Hindlimb muscle (tissue), 1 donor: ENCODE results near the gene POFUT2. TPM values are rescaled to one million over a fixed set of nuclear protein-coding genes. Genes with fewer than 3 reads are reported as not detected.

Source experiments
- DNase-seq: peaks from one replicate; pipeline ENCODE4 v3.0.0-alpha.2; 2013
- polyA plus RNA-seq: library from polyadenylated mRNA; unstranded; fragments of 120-200 nt; gene quantifications from one replicate; pipeline ENCODE4 v1.2.1, GENCODE V29; 2013; ENCODE audit not compliant: insufficient read length

Gene POFUT2, protein sequence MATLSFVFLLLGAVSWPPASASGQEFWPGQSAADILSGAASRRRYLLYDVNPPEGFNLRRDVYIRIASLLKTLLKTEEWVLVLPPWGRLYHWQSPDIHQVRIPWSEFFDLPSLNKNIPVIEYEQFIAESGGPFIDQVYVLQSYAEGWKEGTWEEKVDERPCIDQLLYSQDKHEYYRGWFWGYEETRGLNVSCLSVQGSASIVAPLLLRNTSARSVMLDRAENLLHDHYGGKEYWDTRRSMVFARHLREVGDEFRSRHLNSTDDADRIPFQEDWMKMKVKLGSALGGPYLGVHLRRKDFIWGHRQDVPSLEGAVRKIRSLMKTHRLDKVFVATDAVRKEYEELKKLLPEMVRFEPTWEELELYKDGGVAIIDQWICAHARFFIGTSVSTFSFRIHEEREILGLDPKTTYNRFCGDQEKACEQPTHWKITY
- polyA plus RNA-seq = 36.5 TPM

DNA sequence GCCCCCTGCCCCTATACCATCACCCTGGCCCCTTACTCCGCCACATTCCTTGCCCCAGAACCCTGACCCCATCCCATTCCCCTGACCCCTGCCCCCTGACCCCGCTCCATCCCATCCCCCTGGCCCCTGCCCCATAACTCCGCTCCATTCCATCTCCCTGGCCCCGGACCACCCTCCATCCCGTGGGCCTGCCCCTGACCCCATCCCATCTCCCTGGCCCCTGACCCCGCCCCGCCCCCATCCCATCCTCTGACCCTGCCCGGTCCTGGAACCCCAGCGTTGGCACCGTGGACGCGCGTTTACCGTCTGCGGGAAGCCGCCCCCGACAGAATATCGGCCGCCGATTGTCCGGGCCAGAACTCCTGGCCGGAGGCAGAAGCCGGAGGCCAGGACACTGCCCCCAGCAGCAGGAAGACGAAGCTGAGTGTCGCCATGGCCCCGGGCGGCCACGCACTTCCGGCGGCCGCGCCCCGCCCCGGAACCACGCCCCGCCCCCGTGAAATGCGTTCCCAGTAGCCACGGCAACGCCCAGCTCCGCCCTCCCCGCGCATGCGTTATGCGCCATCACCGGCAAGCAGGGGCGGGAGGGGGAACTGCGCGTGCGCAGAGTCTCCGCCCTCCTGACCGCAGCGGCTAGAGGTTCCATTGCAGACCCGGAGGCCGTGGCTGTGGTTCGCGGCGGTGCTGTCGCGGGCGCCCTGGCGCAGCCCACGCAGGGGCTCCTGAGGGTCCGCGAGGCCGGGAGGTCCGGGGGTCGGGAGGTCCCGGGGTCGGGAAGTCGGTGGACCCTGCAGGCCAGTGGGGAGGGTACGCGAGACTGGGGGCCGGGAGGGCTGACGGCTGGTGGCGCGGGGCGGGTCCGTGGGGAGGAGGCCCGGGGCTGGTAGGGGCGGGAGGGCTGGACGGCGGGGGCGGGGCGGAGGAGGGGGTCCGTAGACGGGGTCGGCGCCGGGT lies at the start of gene POFUT2:
TSS of gene POFUT2 (minus strand) at position 458 of the 954 bp plus-strand sequence. CDS start at position 434, 24 bp downstream.
- DNase-seq = peak; percentile 98

DNA sequence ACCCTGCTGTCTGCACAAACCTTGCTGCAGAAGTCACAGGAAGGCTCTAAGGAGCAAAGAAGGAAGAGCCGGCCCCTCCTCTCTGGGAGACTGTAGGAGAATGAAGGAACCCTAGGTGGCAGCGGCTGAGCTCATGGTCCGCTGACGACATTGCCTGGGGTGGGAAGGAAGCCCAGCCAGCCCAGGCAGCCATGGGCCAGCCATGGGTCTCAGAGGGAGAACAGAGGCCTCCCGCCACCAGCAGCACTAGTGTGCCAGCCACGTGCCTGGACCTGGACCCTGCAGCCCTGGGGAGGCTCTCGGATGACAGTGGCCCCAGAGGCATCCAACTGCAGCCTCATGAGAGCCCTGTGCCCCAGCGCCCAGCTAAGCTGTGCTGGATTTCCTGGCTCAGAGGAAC lies 49.2 kb upstream of the POFUT2 start:
- no peak for DNase-seq

DNA sequence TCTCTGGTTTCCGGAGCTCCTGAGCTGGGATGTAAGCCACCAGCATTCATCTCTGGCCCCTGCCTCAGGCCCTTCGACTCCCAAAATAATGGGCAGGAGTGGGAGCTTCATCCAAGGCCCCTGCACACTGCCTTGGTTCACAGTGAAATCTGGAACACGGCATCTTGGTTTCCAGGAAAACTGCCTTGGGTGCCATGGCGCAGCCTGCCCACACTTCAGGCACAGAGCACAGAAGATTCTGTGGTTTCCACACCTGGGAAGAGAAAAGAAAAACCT lies 48.8 kb upstream of the POFUT2 start:
- DNase-seq = no peak

DNA sequence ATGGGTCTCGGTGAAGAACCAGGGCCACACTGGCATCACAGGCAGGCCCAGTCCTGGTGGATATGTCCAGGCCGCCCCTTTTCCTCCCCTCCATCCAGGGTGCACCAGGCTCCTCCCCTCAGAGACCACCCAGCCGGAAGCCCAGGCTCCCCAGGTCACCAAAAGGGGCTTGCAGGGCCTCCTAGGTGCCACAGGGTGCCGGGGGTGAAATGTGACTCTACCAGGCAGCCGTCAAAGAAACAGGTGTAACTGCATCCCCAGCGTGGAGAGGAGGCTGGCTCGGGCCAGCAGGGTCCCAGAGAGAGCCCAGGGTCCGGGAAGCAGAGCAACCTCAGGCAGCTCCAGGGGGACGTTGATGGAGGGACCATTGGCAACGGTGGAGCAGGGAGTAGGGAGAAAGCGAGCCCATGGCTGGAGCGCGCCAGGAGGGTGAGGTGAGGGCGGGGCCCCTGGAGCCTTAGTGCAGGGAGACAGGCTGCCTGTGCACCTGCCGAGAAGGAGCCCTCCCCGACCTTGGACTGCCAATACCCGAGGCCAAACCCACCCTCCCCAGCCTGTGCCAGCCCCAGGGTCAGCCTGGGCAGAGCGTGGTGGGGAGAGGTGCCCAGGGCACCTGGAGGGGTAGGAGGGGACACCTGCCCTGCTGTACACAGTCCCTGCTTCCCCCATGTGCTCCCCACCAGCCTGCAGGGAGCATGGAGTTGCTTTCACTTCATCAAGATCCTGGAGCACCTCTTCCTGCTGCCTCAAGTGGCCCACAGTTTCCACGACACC lies 48.3 kb upstream of the POFUT2 start:
- DNase-seq = no peak

DNA sequence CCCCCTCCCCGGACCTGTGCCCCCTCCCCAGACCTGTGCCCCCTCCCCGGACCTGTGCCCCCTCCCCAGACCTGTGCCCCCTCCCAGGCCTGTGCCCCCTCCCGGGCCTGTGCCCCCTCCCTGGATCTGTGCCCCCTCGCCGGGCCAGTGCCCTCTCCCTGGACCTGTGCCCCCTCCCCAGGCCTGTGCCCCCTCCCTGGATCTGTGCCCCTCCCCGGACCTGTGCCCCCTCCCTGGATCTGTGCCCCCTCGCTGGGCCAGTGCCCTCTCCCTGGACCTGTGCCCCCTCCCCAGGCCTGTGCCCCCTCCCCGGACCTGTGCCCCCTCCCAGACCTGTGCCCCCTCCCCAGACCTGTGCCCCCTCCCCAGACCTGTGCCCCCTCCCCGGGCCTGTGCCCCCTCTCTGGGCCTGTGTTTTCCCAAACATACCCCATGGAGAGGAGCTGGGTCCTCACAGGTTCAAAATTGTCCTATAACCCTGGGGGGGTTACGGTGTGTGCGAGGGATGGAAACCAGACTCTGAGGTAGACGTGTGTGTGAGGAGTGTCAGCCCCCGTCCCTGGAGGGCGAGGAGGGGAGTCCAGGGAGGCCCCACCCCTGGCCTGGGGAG lies 47.6 kb upstream of the POFUT2 start:
- no peak for DNase-seq

DNA sequence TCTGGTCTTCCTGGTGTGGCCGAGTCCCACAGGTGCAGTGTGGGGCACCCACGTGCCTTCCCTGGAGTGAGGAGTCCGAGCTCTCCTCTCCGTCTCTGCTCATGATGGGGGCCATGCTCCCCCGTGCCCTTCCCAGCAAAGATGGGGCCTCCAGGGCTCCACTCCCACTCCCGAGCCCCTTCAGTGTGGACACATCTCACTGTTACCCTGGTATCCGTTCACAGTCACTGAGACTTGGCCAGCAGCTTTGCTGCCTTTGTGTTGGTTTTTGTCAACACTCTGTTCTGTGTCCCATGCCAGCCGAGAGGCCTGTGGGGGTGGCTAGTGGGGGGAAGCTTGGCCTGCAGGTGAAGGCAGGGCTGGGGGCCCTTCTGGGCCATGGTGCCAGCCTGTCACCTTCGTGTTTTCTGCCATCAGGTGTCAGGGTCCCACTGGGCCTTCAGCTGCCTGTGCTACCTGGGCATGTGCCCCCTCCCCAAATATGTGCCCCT lies 46.9 kb upstream of the POFUT2 start:
- DNase-seq = no peak

DNA sequence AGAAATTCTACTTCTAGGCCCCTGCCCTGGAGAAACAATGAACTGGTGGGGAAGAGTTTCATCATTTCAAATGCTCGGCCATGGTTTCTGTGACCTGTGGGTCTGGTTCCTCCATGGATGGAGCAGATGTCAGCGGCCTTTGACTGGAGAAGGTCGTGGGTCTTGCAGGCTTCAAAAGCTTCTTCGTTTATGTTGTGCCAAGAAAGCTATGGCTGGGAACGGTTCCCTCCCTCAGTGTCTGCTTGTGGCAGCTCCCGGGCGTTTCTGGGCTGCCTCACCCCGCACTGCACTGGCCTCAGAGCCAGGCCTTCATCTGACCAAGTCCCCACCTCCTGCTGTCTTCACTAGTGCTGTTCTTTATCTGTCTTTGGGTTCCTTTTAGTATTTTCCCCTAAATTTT lies 46.4 kb upstream of the POFUT2 start:
- no peak for DNase-seq

DNA sequence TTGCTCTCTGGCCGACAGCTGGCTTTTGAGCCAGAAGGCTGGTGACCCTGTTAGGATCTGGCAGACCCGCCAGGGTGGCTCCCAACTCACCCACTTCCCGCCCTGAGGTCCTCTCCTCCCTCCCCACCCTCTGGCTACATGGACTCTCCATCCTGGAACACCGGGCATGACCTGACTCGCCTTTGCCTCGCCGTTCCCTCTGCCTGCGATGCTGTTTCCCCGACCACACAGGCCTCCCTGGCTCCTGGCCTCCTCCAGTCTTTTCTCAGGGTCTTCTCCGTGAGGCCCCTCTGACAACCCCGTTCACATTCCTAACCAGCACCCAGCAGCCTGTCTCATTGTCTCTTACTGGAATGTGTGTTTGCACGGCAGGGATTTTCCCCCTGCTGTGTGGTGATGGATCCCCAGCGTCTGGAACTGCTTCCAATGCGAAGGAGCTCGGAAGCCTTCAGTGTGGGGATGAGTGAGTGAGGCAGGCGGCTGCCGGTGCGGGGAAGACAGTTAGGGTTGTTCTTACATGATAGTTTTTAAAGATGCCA lies 46.0 kb upstream of the POFUT2 start:
- no peak for DNase-seq

DNA sequence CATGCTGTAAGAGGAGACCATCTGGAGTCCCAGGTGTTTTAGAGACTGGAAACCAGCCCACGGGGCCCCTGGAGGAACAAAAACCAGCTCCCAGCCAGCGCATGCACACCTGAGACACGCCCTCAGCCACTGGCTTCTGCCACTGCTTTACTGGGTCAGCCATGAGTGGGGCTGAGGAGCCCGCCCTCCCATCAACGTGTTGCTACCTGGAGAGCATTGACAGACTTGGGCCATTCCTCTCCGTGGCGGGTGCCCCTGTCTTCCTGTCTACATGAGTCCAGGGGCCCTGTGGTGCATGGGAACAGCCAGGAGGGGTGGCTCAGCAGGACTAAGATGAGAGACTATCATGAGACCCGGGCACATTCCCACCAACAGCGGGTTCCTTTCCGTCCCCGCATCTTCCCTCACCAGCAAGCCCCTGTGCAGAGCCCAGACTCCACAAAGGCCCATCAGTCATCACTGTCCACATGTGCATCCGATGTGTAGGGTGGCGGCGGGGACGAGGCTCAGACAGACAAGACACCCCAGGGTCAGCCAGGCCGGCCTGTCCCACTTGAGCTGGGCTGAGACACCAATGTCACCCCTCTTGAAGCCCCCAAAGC lies 45.4 kb upstream of the POFUT2 start:
- no peak for DNase-seq

DNA sequence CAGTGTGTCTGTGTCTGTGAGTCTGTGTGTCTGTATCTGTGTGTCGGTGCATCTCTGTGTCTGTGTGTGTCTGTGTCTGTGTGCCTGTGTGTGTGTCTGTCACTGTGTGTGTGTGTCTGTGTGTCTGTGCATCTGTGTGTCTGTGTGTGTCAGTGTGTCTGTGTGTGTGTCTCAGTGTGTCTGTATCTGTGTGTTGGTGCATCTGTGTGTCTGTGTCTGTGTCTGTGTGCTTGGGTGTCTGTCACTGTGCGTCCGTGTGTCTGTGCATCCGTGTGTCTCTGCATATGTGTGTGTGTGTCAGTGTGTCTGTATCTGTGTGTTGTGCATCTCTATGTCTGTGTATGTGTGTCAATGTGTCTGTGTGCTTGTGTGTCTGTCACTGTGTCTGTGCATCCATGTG lies 44.7 kb upstream of the POFUT2 start:
- no peak for DNase-seq

DNA sequence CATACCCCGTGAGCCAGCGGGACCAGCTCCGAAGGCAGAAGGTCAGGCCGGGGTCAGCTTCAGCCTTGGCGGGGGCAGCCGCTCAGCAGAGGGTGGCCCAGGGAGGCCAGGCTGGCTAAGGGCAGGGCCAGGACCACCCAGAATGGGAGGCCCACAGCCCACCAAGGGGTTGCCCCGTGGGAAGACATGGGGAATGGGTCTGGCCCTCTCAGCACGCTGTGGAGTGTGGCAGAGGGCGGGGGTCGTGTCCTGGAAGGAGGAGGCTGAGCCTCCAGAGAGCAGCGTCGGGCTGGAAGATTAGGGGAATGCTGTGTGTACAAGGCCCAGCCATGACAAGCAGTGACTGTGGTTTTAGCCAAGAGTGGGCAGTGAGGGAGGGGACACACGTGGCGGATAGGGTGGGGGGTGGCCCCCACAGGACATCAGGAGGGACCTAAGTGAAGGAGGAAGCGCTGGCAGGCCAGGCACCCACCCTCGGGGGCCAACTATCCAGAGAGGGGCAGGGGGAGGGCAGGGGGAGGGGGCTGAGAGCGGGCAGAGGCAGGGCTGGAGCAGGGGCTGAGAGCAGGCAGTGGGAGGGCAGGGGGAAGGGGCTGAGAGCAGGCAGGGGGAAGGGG lies 43.9 kb upstream of the POFUT2 start:
- DNase-seq = no peak

DNA sequence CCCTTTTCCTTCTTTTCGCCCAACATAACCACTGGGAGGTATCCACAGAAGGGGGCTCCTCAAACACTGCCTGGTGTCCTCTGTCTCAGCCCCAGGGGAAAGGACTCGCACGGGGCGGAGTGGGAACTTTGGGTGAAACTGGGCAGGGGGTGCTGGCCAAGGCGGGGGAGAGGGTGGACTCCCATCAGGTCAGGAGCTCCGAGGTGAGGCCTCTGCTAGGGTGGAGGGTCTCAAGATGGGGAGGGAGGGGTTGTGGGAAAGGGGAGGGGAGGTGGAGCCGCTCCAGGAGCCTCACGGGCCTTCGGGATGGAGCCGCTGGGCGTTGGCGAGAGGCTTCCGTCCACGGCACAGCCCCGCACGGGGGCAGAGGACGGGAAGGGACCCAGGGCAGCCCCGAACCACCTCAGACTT lies 43.2 kb upstream of the POFUT2 start:
- DNase-seq = no peak

DNA sequence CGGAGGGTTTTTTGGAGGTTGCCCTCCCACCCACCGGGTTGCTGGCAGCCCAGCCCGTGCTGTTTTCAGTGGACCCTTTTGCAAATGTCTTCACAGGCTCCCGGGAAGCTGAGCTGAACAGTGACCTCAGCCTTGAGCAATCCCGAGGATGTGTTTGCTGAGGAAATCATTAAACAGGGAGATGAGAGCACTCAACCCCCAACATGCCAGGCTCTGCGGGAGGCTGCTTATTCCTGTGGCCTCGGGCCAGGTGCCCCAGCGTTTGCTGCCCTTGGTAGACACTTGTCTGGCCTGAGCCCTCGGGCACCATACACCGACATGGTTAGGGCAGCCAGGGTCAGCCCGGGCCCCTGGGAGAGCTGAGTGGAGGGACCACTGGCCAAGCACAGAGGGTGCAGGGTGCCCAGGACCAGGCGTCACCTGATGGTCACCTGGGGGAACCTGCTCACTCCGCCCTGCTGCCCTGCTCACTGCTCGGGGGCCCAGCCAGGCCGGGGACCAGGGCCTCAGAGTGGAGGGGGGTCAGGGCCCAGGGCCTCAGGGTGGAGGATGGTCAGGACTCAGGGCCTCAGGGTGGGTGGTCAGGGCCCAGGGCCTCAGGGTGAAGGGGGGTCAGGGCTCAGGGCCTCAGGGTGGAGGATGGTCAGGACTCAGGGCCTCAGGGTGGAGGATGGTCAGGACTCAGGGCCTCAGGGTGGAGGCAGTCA lies 42.5 kb upstream of the POFUT2 start:
- DNase-seq = no peak

DNA sequence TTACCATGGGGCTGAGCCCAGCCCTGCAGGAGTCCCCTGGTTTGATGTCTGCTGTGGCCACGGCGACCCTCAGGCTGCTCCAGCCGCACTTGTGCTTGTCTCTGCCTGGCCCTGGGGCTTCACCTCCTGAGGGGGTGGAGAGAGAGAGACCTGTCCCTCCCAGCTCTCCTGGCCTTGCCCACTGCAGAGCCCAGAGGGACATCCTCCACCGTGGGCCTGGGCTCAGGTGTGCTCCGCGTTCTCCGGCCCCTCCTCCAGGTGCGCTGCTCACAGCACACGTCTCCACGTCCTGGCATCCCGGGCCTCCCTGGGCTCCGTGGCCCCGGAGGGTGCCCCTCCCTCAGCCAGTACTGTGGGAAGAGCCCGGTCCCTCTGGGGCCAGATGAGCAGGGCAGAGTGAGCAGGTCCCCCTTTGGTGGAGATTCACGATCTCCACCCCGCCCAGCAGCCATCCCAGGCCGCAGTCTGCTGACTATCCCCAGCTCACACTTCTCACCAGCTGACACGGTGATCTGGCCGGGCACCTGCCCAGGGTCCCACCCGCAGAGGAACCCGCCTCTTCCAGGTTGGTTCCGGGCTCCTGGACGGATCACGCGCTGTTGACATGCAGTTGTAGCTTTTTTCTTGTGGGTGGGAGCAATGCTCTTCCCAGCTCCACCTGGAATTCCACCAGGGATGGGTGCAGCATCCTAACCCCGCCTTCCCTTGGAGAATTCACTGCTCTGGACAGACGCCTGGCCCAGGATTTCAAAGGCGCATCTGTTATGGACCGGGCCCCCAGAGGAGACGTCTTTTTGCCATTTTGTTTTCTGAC lies 41.8 kb upstream of the POFUT2 start:
- DNase-seq = no peak

DNA sequence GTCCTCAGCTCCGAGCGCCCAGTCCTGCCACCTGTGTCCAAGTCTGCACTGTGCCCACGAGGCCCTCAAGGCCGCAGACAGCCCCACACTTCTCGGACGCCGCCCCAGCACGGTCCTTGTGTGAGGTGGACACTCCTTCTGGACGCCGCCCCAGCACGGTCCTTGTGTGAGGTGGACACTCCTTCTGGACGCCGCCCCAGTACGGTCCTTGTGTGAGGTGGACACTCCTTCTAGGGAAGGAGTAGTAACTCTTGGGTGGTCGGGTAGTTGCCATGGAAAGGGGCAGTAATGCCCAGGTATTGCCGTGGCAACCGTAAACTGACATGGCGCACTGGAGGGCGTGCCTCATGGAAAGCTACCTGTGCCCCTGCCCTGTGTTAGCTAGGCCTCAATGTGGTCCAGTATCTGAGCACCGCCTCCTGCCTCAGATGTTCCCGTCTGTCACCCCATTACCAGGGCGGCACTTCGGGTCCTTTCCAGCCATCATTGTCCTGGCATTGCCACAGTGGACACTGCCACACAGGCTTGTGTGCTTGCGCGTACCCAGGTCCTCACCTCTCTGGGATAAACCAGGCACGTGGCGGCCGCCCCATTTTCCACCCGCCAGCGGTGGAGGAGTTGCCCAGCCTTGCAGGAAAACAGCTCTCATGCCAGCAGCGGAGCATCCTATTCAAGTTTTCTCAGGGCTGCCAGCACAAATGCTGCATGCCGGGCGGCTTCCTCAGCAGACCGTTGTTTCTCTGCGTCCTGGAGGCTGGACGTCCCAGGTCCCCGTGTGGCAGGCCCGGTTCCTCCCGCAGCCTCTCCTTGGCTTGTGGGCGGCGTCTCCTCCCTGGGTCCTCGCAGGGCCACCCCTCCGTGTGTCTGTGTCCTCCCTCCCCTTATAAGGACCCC lies 40.8 kb upstream of the POFUT2 start:
- no peak for DNase-seq

DNA sequence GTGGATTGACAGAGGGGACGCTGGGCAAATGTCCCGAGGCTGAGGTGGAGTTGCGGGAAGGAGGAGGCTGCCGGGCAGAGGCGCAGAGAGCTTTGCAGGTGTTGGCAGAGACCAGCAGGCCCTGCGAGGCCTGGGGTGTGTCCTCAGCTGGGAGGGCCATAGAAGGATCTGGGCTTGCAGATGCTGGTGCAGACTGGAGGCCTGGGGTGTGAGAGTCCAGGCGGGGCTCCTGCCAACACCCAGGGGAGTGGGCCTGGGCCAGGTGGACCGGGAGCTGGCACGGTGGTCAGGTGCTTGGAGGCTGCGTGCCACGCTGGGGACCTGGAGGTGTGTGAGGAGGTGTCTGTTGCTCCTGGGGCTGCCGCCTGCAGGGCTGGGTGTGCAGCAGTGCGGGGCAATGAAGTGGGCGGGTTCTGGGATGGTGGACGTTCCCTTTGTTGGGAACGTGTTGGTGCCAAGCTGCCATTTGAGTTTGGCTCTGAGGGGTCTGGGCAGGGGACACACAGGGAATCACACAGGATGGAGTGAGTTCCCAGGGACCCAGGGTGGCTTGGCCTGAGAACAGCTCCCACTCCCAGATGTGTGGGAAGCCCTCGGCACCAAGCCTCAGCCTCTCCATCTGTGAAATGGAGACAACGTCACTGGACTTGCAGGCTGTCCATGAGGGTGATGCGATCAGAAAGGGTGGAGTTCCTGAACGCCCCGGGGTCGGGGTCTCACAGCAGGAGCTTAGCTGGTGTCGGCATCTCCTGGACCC lies 39.9 kb upstream of the POFUT2 start:
- no peak for DNase-seq

DNA sequence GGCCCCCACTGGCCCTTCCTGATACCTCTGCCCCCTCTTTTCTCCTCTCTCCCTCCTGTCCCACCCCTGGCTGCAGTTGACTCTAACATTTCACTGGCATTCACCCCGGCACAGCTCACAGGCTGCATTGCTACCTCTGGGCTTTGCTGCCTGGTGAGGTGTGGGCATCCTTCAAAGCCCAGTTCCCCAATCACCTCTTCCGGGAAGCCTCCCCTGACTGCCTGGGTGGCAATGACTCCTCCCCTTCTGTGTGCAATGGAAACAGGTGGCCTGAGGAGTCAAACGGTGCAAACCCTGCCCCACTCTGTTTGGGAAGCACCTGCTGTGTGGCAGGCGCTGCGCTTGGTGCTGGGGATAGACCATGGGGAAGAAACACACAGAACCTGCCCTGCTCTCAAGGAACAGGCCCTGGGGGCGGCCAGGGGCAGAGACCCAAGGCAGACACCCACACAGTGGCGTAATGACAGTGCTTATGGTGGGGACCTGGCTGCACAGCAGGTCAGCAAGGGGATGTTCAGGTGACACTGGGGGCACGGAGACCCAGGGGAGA lies 39.3 kb upstream of the POFUT2 start:
- no peak for DNase-seq
